Lower leg skin (tissue), 3 donors: ENCODE data around the gene PRRT1.

Experiments used
- POLR2A ChIP-seq, 2 donors: fragments of 450-650 bp; IDR thresholded peaks; one replicate each; pipeline ENCODE4 v1.6.1; 2016 to 2017; ENCODE audit warnings: antibody characterized with exemption in 2 of 2, mild to moderate bottlenecking in 1 of 2, moderate library complexity in 1 of 2
- TF ChIP-seq, protein P1 (sequence below), 3 donors: fragments of 450-650 bp; IDR thresholded peaks; one replicate each; pipeline ENCODE4 v1.5.1; 2016; ENCODE audit warnings: antibody characterized with exemption in 3 of 3, mild to moderate bottlenecking in 3 of 3, moderate library complexity in 2 of 3

GRCh38 chr6:32117461-32117860 is 34.3 kb downstream of the PRRT1 start:
- TF ChIP-seq POLR2A (IDR thresholded peaks at IDR 0.05) = no peak
- TF ChIP-seq, protein P1, sequence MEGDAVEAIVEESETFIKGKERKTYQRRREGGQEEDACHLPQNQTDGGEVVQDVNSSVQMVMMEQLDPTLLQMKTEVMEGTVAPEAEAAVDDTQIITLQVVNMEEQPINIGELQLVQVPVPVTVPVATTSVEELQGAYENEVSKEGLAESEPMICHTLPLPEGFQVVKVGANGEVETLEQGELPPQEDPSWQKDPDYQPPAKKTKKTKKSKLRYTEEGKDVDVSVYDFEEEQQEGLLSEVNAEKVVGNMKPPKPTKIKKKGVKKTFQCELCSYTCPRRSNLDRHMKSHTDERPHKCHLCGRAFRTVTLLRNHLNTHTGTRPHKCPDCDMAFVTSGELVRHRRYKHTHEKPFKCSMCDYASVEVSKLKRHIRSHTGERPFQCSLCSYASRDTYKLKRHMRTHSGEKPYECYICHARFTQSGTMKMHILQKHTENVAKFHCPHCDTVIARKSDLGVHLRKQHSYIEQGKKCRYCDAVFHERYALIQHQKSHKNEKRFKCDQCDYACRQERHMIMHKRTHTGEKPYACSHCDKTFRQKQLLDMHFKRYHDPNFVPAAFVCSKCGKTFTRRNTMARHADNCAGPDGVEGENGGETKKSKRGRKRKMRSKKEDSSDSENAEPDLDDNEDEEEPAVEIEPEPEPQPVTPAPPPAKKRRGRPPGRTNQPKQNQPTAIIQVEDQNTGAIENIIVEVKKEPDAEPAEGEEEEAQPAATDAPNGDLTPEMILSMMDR (IDR thresholded peaks at IDR 0.05) = no peak
